ENCODE results near the gene UPK1A. TPM values are rescaled to one million over a fixed set of nuclear protein-coding genes. Genes with fewer than 3 reads are reported as not detected.
A peak's percentile ranks its signal among the peaks of the same experiment; 100 is the strongest.

UPK1A gene
- total and polyA plus RNA-seq, 9 donors, result 0.06 to 0.20 TPM; not detected in 7

GRCh38 chr19:35713506-35713850 is 47.2 kb downstream of the UPK1A start:
- intact Hi-C loops (cut with DNase I), result loop anchor here in 1 of 4 donors (10.0 kb wide), 1 partner anchor 101 kb away; the partner anchor contains the start of gene PRODH2

GRCh38 chr19:35713904-35714495 is 47.7 kb downstream of the UPK1A start:
- H3K27me3 ChIP-seq, result no peaks in the 10 kb centered on the region
- no peak for TF ChIP-seq POLR2A (IDR thresholded peaks at IDR 0.05)
- TF ChIP-seq EP300 (IDR thresholded peaks at IDR 0.05), result no peak
- no peak for TF ChIP-seq CTCF (IDR thresholded peaks at IDR 0.05)
- H3K4me1 ChIP-seq (ENCODE audit: insufficient read depth), result peaks cover 9% of the 10 kb centered on the region
- no peak overlapping the region for H3K4me3 ChIP-seq
- intact Hi-C loops (cut with DNase I), result loop anchor here in 2 of 4 donors (2.0 to 10.0 kb wide), 2 partner anchors 17 to 101 kb away; partner anchors contain the start of gene PRODH2 (in 1 of the 2)
- no peaks in the 10 kb centered on the region for H3K9me3 ChIP-seq
- no peak overlapping the region for H3K27ac ChIP-seq
- H3K36me3 ChIP-seq, result no peaks in the 10 kb centered on the region
- DNase-seq, result no peak
- WGBS, 3 donors, result 73 to 85% (median 74%) methylated on average over 12 of the region's 12 CpGs

More at GRCh38 chr19:35713506-35713850, 47.2 kb downstream of the UPK1A start:
- no peak for DNase-seq
- H3K27ac ChIP-seq, result no peak overlapping the region
- WGBS, 3 donors, result 58 to 74% (median 69%) methylated on average over 2 of the region's 2 CpGs
- H3K4me1 ChIP-seq (ENCODE audit: insufficient read depth), result peaks cover 5% of the 10 kb centered on the region
- no peak for TF ChIP-seq POLR2A (IDR thresholded peaks at IDR 0.05)
- no peak for TF ChIP-seq EP300 (IDR thresholded peaks at IDR 0.05)
- no peak for TF ChIP-seq CTCF (IDR thresholded peaks at IDR 0.05)
- no peak overlapping the region for H3K4me3 ChIP-seq
- no peaks in the 10 kb centered on the region for H3K9me3 ChIP-seq
- no peaks in the 10 kb centered on the region for H3K27me3 ChIP-seq
- no peaks in the 10 kb centered on the region for H3K36me3 ChIP-seq

GRCh38 chr19:35714601-35715354 is 48.5 kb downstream of the UPK1A start:
- WGBS, 3 donors, result 72 to 79% (median 73%) methylated on average over 12 to 14 of the region's 14 CpGs
- H3K36me3 ChIP-seq, result no peaks in the 10 kb centered on the region
- H3K27me3 ChIP-seq, result no peaks in the 10 kb centered on the region
- intact Hi-C loops (cut with DNase I), result loop anchor here in 3 of 4 donors (2.0 to 10.0 kb wide), 3 partner anchors 18 to 167 kb away; partner anchors contain the start of genes TMEM147 (in 2 of the 3) and PRODH2 (in 1 of the 3)
- DNase-seq, result peak in 1 of 5 donors; percentile 24
- TF ChIP-seq POLR2A (IDR thresholded peaks at IDR 0.05) (no peak), EP300 (IDR thresholded peaks at IDR 0.05) (no peak)
- peaks cover 10% of the 10 kb centered on the region for H3K4me1 ChIP-seq (ENCODE audit: insufficient read depth)
- H3K4me3 ChIP-seq, result no peak overlapping the region
- no peaks in the 10 kb centered on the region for H3K9me3 ChIP-seq
- no peak overlapping the region for H3K27ac ChIP-seq

GRCh38 chr19:35715355-35715809 is 49.1 kb downstream of the UPK1A start:
- no peak overlapping the region for H3K4me3 ChIP-seq
- peak in 2 of 5 donors; percentile 24 to 40 for DNase-seq
- peaks cover 10% of the 10 kb centered on the region for H3K4me1 ChIP-seq (ENCODE audit: insufficient read depth)
- H3K9me3 ChIP-seq, result no peaks in the 10 kb centered on the region
- no peak for TF ChIP-seq CTCF (IDR thresholded peaks at IDR 0.05)
- H3K36me3 ChIP-seq, result no peaks in the 10 kb centered on the region
- intact Hi-C loops (cut with DNase I), result loop anchor here in 3 of 4 donors (2.0 to 10.0 kb wide), 3 partner anchors 19 to 168 kb away; partner anchors contain the start of genes TMEM147 (in 2 of the 3) and PRODH2 (in 1 of the 3)
- no peaks in the 10 kb centered on the region for H3K27me3 ChIP-seq
- WGBS, 3 donors, result 64 to 72% (median 71%) methylated on average over 7 of the region's 7 CpGs
- H3K27ac ChIP-seq, result no peak overlapping the region

All from ovary (tissue), 9 donors.